Naive thymus-derived CD4-positive, alpha-beta T cell (primary cell): Measurements from ENCODE around the gene DNAAF8. TPM values are rescaled to one million over a fixed set of nuclear protein-coding genes. Genes with fewer than 3 reads are reported as not detected.
A peak's percentile ranks its signal among the peaks of the same experiment; 100 is the strongest.

ENCODE experiments used
- ATAC-seq: fragments of 150-1000 bp; cut with Tn5 transposase; 2 replicates; pipeline ENCODE4 v1.10.0; 2021; ENCODE audit warnings: mild to moderate bottlenecking, moderate library complexity
- CTCF ChIA-PET: fragments of 350-600 bp; sonication (Branson Sonifier 250); formaldehyde crosslinking; loops from one replicate; lab custom pipeline; 2021; ENCODE audit warnings: antibody characterized with exemption; lab: Charles Lee
- POLR2A ChIA-PET: fragments of 350-600 bp; sonication (Branson Sonifier 250); formaldehyde crosslinking; loops from one replicate; lab custom pipeline; 2021; ENCODE audit warnings: antibody characterized with exemption, inconsistent platforms; lab: Charles Lee
- DNase-seq, 9 donors: peaks; one replicate each; pipeline versions ENCODE4 v3.0.0 to v3.0.0-alpha.2; 2020 to 2022; ENCODE audit warnings: mixed read lengths in 1 of 9
- H3K27ac ChIP-seq: one replicate; pipeline ENCODE4 v1.7.0; 2013; ENCODE audit warnings: mild to moderate bottlenecking, low read depth, low read length, moderate library complexity
- H3K27me3 ChIP-seq, 2 donors: one replicate each; pipeline ENCODE4 v1.7.0; 2013; ENCODE audit warnings: low read length in 2 of 2, mild to moderate bottlenecking in 2 of 2, moderate library complexity in 2 of 2; ENCODE audit not compliant: control insufficient read depth in 2 of 2, insufficient read depth in 2 of 2
- H3K36me3 ChIP-seq, 3 experiments: 1 replicate in 2 of 3; 2 replicates in 1 of 3; pipeline ENCODE4 v1.7.0; 2013; ENCODE audit warnings: low read length in 3 of 3, mild to moderate bottlenecking in 3 of 3, moderate library complexity in 1 of 3; ENCODE audit not compliant: insufficient read depth in 3 of 3, control insufficient read depth in 2 of 3
- H3K4me1 ChIP-seq, 2 donors: one replicate each; pipeline ENCODE4 v1.7.0; 2013; ENCODE audit warnings: low read length in 2 of 2, mild to moderate bottlenecking in 2 of 2, moderate library complexity in 1 of 2; ENCODE audit not compliant: control insufficient read depth in 2 of 2, insufficient read depth in 2 of 2
- H3K4me3 ChIP-seq: 2 replicates; pipeline ENCODE4 v1.7.0; 2013; ENCODE audit warnings: mild to moderate bottlenecking, low read length
- H3K9me3 ChIP-seq, 3 experiments: 1 replicate in 2 of 3; 2 replicates in 1 of 3; pipeline ENCODE4 v1.7.0; 2013; ENCODE audit warnings: low read length in 3 of 3; ENCODE audit not compliant: control insufficient read depth in 2 of 3
- H3K27ac Mint-ChIP-seq, 9 donors: one replicate each; pipeline ENCODE4 v1.8.0; 2020 to 2022; ENCODE audit warnings: mixed read lengths in 9 of 9, mild to moderate bottlenecking in 8 of 9, moderate library complexity in 5 of 9, inconsistent platforms in 2 of 9
- H3K27me3 Mint-ChIP-seq, 5 donors: one replicate each; pipeline ENCODE4 v1.8.0; 2021 to 2022; ENCODE audit warnings: mixed read lengths in 5 of 5, mild to moderate bottlenecking in 1 of 5
- H3K36me3 Mint-ChIP-seq, 5 donors: one replicate each; pipeline ENCODE4 v1.8.0; 2020 to 2022; ENCODE audit warnings: mixed read lengths in 5 of 5, mild to moderate bottlenecking in 3 of 5, inconsistent platforms in 1 of 5
- H3K4me1 Mint-ChIP-seq, 7 donors: one replicate each; pipeline ENCODE4 v1.8.0; 2020 to 2022; ENCODE audit warnings: mixed read lengths in 7 of 7, mild to moderate bottlenecking in 3 of 7, inconsistent platforms in 1 of 7
- H3K4me3 Mint-ChIP-seq, 10 donors: one replicate each; pipeline ENCODE4 v1.8.0; 2020 to 2022; ENCODE audit warnings: mild to moderate bottlenecking in 10 of 10, mixed read lengths in 10 of 10, moderate library complexity in 6 of 10, inconsistent platforms in 2 of 10
- H3K9me3 Mint-ChIP-seq, 11 donors: one replicate each; pipeline ENCODE4 v1.8.0; 2020 to 2022; ENCODE audit warnings: mixed read lengths in 11 of 11, mild to moderate bottlenecking in 4 of 11, inconsistent platforms in 1 of 11, moderate library complexity in 1 of 11
- intact Hi-C, 2 donors: fragments of 100-400 bp; cut with micrococcal nuclease; formaldehyde crosslinking; loops; one replicate each; pipeline ENCODE4 v1.15.1; 2023
- polyA plus RNA-seq, 2 donors: library from polyadenylated mRNA; unstranded; fragments of 300-500 nt; fragmentation: Illumina TruSeq; gene quantifications; one replicate each; pipeline ENCODE4 v1.2.3, GENCODE V29; 2021
- total RNA-seq, 6 experiments: library from RNA in 5 of 6; stranded (reverse) in 5 of 6; gene quantifications; 1 replicate in 5 of 6; 2 replicates in 1 of 6; pipeline ENCODE4 v1.2.3 and lab custom pipeline; 2021 to 2026

The DNAAF8 gene
- total and polyA plus RNA-seq, 7 experiments from 2014 or later = 0.11 to 0.57 (median 0.29) TPM; not detected in 1

DNA sequence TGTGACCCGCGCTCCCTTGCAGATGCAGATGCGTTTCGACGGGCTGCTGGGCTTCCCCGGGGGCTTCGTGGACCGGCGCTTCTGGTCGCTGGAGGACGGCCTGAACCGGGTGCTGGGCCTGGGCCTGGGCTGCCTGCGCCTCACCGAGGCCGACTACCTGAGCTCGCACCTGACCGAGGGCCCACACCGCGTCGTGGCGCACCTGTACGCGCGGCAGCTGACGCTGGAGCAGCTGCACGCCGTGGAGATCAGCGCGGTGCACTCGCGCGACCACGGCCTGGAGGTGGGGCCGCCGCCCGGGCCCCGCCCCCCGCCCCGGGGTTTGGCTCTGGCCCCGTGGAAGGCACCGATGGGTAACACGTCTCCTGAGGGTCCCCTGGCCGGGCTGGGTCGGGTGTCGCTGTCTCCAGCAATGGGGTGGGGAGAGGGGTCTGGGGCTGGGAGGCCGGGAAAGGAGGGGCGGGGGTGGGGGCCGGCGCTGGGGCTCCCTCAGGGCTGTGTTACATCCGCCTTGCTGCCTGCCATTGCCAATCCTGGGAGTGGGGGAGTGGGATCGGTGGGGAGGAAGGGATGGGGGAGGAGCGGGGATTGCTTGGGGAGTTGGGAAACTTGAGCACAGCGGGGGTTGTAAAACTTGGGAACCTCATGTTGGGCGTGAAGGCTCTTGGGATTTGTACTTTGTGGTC, 40.2 kb upstream of the DNAAF8 start:
- H3K9me3 Mint-ChIP-seq = no peaks in the 10 kb centered on the region

DNA sequence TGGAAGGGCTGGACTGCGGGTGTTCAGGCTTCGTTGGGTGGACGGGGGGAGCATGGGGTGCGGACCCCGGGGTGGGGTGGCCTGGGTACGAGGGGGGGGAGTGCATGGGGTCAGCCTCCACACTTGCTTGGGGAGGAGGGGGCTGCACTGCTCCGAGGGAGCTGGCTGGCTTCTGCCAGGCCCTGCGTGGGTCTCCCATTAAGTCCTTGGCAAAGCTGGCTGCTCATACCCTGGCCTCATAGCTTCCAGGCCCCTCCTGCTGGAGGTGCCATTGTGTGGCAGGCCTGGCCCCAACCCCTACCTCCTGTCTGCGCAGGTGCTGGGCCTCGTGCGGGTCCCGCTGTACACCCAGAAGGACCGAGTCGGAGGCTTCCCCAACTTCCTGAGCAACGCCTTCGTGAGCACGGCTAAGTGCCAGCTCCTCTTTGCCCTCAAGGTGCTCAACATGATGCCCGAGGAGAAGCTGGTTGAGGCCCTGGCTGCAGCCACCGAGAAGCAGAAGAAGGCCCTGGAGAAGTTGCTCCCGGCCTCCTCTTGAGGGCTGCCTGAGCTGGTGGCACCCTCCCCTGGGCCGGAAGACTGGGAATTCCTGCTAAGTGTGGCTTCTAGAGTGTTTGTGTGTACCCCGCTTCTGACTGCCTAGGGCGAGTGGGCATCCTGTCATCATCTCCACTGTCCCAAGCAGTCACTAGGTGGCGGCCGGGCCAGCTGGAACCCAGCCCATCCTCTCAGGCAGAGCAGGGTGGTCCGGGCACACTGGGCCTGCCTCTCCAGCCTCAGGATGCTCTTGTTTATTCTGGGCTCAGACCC, 39.5 kb upstream of the DNAAF8 start:
- ChIA-PET CTCF (interaction anchor here (0.9 to 1.3 kb wide), 3 partner anchors 12 to 79 kb away, joined by 3 read pairs; no protein-coding TSS in a partner anchor), POLR2A (interaction anchor here (0.6 to 3.3 kb wide), 14 partner anchors 19 to 222 kb away, joined by 3 to 28 read pairs (median 6); partner anchors contain the start of genes ANKS3, DNAAF8, MGRN1 and ROGDI)
- H3K27ac ChIP-seq = peak overlapping the region; percentile 93
- peak overlapping the region in 8 of 9 donors; percentile 36 to 91 (median 75) for H3K27ac Mint-ChIP-seq
- peak overlapping the region; percentile 20 for H3K4me3 ChIP-seq
- H3K27me3 ChIP-seq = no peaks in the 10 kb centered on the region
- H3K4me3 Mint-ChIP-seq = peak overlapping the region; percentile 71 to 91 (median 80)
- peaks cover 8 to 23% (median 14%) of the 10 kb centered on the region in 7 donors for H3K4me1 Mint-ChIP-seq
- intact Hi-C loops = loop anchor here in 1 of 2 donors (10.0 kb wide), 2 partner anchors 260 to 340 kb away; partner anchors contain the start of genes PAM16 and SEC14L5
- no peaks in the 10 kb centered on the region for H3K9me3 Mint-ChIP-seq
- H3K36me3 ChIP-seq = peaks cover 0 to 60% (median 9%) of the 10 kb centered on the region in 3 experiments
- H3K9me3 ChIP-seq = no peaks in the 10 kb centered on the region
- H3K27me3 Mint-ChIP-seq = no peaks in the 10 kb centered on the region
- peaks cover 0 to 12% (median 3%) of the 10 kb centered on the region in 5 donors for H3K36me3 Mint-ChIP-seq
- peaks cover 14% of the 10 kb centered on the region in 2 donors for H3K4me1 ChIP-seq
- DNase-seq = no peak
- no peak for ATAC-seq

More for the DNA sequence above, 40.2 kb upstream of the DNAAF8 start:
- Mint-ChIP-seq H3K4me1 (peaks cover 8 to 23% (median 14%) of the 10 kb centered on the region in 7 donors), H3K27ac (peak overlapping the region in 8 of 9 donors; percentile 73 to 91 (median 78)), H3K27me3 (no peaks in the 10 kb centered on the region), H3K36me3 (peaks cover 0 to 5% (median 0%) of the 10 kb centered on the region in 5 donors), H3K4me3 (peak overlapping the region; percentile 73 to 91 (median 81))
- Histone ChIP-seq H3K4me1 (peaks cover 14% of the 10 kb centered on the region in 2 donors), H3K4me3 (peak overlapping the region; percentile 79), H3K9me3 (no peaks in the 10 kb centered on the region), H3K27me3 (no peaks in the 10 kb centered on the region), H3K36me3 (peaks cover 0 to 60% (median 9%) of the 10 kb centered on the region in 3 experiments), H3K27ac (peak overlapping the region; percentile 93)
- ChIA-PET CTCF (interaction anchor here (0.9 kb wide), 1 partner anchor 44 kb away, joined by 3 read pairs; no protein-coding TSS in a partner anchor), POLR2A (interaction anchor here (0.7 to 3.3 kb wide), 14 partner anchors 16 to 109 kb away, joined by 3 to 28 read pairs (median 5); partner anchors contain the start of genes ANKS3, DNAAF8, MGRN1 and ROGDI)
- DNase-seq (peak in 5 of 9 donors; percentile 53 to 66 (median 59)), ATAC-seq (peak; percentile 46)
- intact Hi-C loops = loop anchor here (1.0 to 10.0 kb wide), 18 partner anchors 17 to 814 kb away; partner anchors contain the start of genes ANKS3 (in 2 of the 2), DNAAF8 (in 2 of the 2), MGRN1 (in 2 of the 2) and ROGDI (in 2 of the 2)

DNA sequence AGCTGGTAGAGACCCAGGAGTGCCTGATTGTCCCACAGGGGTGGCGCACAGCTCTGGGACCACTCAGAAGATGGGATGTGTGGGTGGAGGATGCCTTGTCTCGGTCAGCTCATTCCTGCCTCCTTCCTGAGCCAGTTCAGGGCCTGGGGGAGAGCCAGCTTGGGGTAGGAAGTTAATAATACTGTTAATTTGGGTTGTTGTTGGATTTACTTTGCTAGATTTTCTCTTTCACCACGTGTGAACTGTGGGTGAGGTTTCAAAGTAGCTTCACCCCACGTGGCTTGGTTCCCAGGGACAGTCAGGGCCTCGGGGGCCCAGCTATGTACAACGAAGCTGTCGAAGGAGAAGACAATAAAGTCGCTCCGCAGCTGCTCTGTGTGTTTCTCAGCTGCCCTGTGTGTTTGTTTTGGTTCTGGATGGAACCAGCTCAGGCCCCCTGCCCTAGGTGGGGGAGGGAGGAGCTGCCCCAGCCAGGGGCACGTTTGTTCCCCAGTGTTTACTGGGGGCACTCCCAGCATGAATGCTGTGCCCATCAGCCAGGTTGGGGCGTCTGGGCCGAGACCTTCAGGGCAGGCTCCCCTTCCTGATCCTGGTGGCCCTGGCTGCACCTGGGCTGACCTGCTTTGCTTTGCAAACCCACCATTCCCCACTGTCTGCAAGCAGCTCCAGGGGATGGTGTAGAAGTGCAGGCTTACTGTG, 38.7 kb upstream of the DNAAF8 start:
- CTCF ChIA-PET = interaction anchor here (0.9 to 1.3 kb wide), 3 partner anchors 13 to 79 kb away, joined by 3 read pairs; no protein-coding TSS in a partner anchor
- Mint-ChIP-seq H3K27ac (peak overlapping the region in 8 of 9 donors; percentile 36 to 76 (median 57)), H3K27me3 (no peaks in the 10 kb centered on the region), H3K4me3 (peak overlapping the region; percentile 59 to 91 (median 80)), H3K36me3 (peaks cover 0 to 13% (median 3%) of the 10 kb centered on the region in 5 donors), H3K4me1 (peaks cover 8 to 21% (median 14%) of the 10 kb centered on the region in 7 donors), H3K9me3 (no peaks in the 10 kb centered on the region)
- H3K27ac ChIP-seq = peak overlapping the region; percentile 40
- ATAC-seq (no peak), DNase-seq (no peak)
- H3K4me1 ChIP-seq = peaks cover 14% of the 10 kb centered on the region in 2 donors
- intact Hi-C loops = loop anchor here in 1 of 2 donors (10.0 kb wide), 2 partner anchors 259 to 341 kb away; partner anchors contain the start of genes PAM16 and SEC14L5
- no peaks in the 10 kb centered on the region for H3K9me3 ChIP-seq
- no peaks in the 10 kb centered on the region for H3K27me3 ChIP-seq
- H3K36me3 ChIP-seq = peaks cover 0 to 61% (median 9%) of the 10 kb centered on the region in 3 experiments
- POLR2A ChIA-PET = interaction anchor here (0.6 to 3.3 kb wide), 8 partner anchors 18 to 223 kb away, joined by 3 to 16 read pairs (median 5); partner anchors contain the start of genes ANKS3, DNAAF8 and MGRN1
- no peak overlapping the region for H3K4me3 ChIP-seq

DNA sequence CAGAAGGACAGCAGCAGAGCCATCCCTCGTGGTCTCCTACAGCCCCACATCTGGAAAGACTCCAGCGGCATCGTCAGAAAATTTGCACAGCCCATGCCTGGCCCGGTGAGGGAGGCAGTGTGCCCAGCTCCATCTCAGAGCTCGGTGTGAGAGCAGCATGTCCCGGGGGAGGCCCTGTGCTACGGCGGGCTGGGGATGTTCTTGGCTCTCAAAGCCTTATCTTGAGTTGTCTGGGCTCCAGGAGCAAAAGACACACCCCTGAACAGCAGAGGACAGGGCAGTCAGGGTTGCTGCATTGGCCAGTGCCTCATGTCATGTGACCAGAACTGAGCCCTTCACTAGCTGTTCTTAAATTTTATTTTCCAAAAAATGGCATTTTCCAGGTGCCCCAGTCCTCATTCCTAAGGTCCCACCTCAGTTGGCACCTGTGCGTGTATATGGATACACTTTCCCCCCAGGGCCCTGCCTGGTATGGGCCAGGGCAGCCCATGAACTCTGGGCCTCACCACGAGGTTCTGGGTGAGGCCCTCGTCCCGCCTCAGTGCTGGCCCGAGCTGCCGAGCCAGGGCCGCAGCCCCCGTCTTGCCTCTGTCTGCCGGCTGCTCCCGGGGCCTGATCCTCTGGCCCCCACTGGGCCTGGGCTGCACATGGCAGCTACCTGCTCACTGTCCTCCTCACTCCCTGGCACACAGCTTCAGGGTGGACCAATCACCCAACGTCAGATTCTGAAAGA, 38.0 kb upstream of the DNAAF8 start:
- Mint-ChIP-seq H3K36me3 (peaks cover 0 to 13% (median 3%) of the 10 kb centered on the region in 5 donors), H3K9me3 (no peaks in the 10 kb centered on the region), H3K27me3 (no peaks in the 10 kb centered on the region), H3K4me3 (peak overlapping the region in 5 of 10 donors; percentile 17 to 91 (median 39)), H3K27ac (peak overlapping the region in 3 of 9 donors; percentile 19 to 38 (median 28)), H3K4me1 (peaks cover 6 to 21% (median 13%) of the 10 kb centered on the region in 7 donors)
- intact Hi-C loops = loop anchor here in 1 of 2 donors (10.0 kb wide), 2 partner anchors 258 to 342 kb away; partner anchors contain the start of genes PAM16 and SEC14L5
- ChIA-PET POLR2A (interaction anchor here (1.0 to 1.7 kb wide), 2 partner anchors 32 to 72 kb away, joined by 4 to 7 read pairs; partner anchors contain the start of gene MGRN1), CTCF (interaction anchor here (0.5 to 1.3 kb wide), 4 partner anchors 14 to 341 kb away, joined by 3 to 7 read pairs (median 4); no protein-coding TSS in a partner anchor)
- no peaks in the 10 kb centered on the region for H3K27me3 ChIP-seq
- H3K4me1 ChIP-seq = peaks cover 14% of the 10 kb centered on the region in 2 donors
- no peak for DNase-seq
- no peaks in the 10 kb centered on the region for H3K9me3 ChIP-seq
- H3K4me3 ChIP-seq = no peak overlapping the region
- peaks cover 0 to 69% (median 9%) of the 10 kb centered on the region in 3 experiments for H3K36me3 ChIP-seq
- no peak for ATAC-seq
- no peak overlapping the region for H3K27ac ChIP-seq
